D721Med (cell line): ENCODE data around the gene TDRD1.

Experiments used
- DNase-seq: peaks from one replicate; pipeline ENCODE4 v3.0.0; 2011; ENCODE audit warnings: low spot score; ENCODE audit not compliant: insufficient read length
- FAIRE-seq: peaks from 2 replicates; lab custom pipeline; 2011; peaks lifted over from hg19 to GRCh38; lab: Jason Lieb, UNC
- CTCF ChIP-seq: IDR thresholded peaks from 2 replicates; pipeline ENCODE4 v1.5.1; 2012; ENCODE audit warnings: mild to moderate bottlenecking, control low read depth; ENCODE audit not compliant: insufficient read depth; ENCODE audit errors: missing control alignments

TDRD1 gene

GRCh38 chr10:114272696-114273095 lies 93.5 kb downstream of the TDRD1 start:
- DNase-seq (no peak), FAIRE-seq (no peak)
- no peak for TF ChIP-seq CTCF

GRCh38 chr10:114273910-114274309 lies 94.8 kb downstream of the TDRD1 start:
- no peak for TF ChIP-seq CTCF
- FAIRE-seq (no peak), DNase-seq (no peak)

GRCh38 chr10:114274616-114275453 lies 95.7 kb downstream of the TDRD1 start:
- DNase-seq = no peak
- no peak for FAIRE-seq
- TF ChIP-seq CTCF = no peak

GRCh38 chr10:114276066-114276465 lies 96.9 kb downstream of the TDRD1 start:
- FAIRE-seq (no peak), DNase-seq (no peak)
- TF ChIP-seq CTCF = no peak

GRCh38 chr10:114276671-114277070 lies 97.5 kb downstream of the TDRD1 start:
- FAIRE-seq = no peak
- DNase-seq = no peak
- no peak for TF ChIP-seq CTCF

GRCh38 chr10:114278140-114278883 lies 99.2 kb downstream of the TDRD1 start:
- DNase-seq = no peak
- TF ChIP-seq CTCF = no peak
- FAIRE-seq = no peak

- no peak for TF ChIP-seq CTCF
- DNase-seq = no peak
- FAIRE-seq = no peak
Measured at GRCh38 chr10:114278884-114279191, 99.7 kb downstream of the TDRD1 start.
